Suppressor macrophage treated with lipopolysaccharide for 1 hour (primary cell): ENCODE results near the gene CPD.

ENCODE experiments used
- DNase-seq, 3 donors: peaks; one replicate each; pipeline ENCODE4 v3.0.0-alpha.2; 2020 to 2022

The CPD gene

GRCh38 chr17:30513346-30513745, 134.6 kb downstream of the CPD start:
- no peak for DNase-seq

- no peak for DNase-seq
Observed at GRCh38 chr17:30514895-30515596, 136.3 kb downstream of the CPD start.

DNA sequence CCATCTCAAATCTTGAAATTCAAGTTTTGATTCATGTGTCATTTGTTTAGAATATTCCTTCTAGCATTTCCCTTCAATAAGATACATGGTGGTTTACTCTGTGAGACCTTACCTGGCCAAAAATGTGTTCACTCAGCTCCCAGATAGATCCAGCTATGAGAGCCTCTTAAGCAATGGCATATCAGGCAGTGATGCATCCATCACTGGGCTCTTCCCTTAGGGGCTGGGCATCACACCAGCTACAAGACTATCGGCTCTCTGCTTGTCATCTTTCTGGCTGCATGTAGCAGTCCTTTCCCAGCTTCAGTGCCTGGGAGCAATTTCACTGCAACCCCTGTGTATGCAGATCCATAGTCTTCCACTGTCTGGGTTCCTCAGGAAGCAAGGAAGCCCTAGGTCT, 139.1 kb downstream of the CPD start:
- no peak for DNase-seq

DNA sequence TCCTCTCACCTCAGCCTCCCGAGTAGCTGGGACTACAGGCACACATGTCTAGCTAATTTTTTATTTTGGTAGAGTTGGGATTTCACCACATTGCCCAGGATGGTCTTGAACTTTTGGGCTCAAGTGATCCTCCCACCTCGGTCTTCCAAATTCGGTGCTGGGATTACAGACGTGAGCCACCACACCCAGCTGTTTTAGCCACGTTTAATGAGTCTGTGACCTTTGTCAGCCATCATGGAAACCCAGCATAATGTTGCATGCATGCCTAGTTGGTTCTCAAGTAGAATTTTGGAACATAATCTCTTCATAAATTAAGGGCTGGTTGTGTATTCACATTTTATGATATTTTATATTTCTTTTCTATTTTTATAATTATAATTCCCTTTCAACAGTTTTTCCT, 140.4 kb downstream of the CPD start:
- no peak for DNase-seq
